ENCODE measurements around the gene UGT1A3. TPM values are rescaled to one million over a fixed set of nuclear protein-coding genes. Genes with fewer than 3 reads are reported as not detected.

The UGT1A3 gene
- total and polyA plus RNA-seq, 3 donors from 2014 or later: not detected

- Histone ChIP-seq H3K4me1 (no peaks in the 10 kb centered on the region), H3K4me3 (no peak overlapping the region), H3K27me3 (no peaks in the 10 kb centered on the region), H3K9me3 (no peaks in the 10 kb centered on the region), H3K27ac (no peak overlapping the region), H3K36me3 (ENCODE audit: low read depth, missing control alignments) (no peaks in the 10 kb centered on the region)
- no peak for TF ChIP-seq POLR2A (IDR thresholded peaks at IDR 0.05)
- TF ChIP-seq CTCF (IDR thresholded peaks at IDR 0.05): no peak
- intact Hi-C loops (cut with DNase I; ENCODE audit: low total_unique reads): no loop called here
- 88 to 90% methylated on average over 14 of the region's 14 CpGs for WGBS, 2 donors
- peak; percentile 7 for DNase-seq
Measured at GRCh38 chr2:233798335-233799086, 69.7 kb downstream of the UGT1A3 start.

- Histone ChIP-seq H3K4me3 (no peak overlapping the region), H3K27ac (no peak overlapping the region)
- WGBS, 2 donors: 61 to 72% methylated on average over 7 of the region's 7 CpGs
Measured at GRCh38 chr2:233799087-233799665, 70.3 kb downstream of the UGT1A3 start.

GRCh38 chr2:233799716-233800115 lies 70.9 kb downstream of the UGT1A3 start:
- intact Hi-C loops (cut with DNase I; ENCODE audit: low total_unique reads): no loop called here
- no peak overlapping the region for H3K27ac ChIP-seq
- H3K9me3 ChIP-seq: no peaks in the 10 kb centered on the region
- no peak for TF ChIP-seq POLR2A (IDR thresholded peaks at IDR 0.05)
- TF ChIP-seq CTCF (IDR thresholded peaks at IDR 0.05): no peak
- no peaks in the 10 kb centered on the region for H3K27me3 ChIP-seq
- H3K4me3 ChIP-seq: no peak overlapping the region
- 59 to 67% methylated on average over 3 to 5 of the region's 5 CpGs for WGBS, 2 donors
- no peaks in the 10 kb centered on the region for H3K4me1 ChIP-seq
- H3K36me3 ChIP-seq (ENCODE audit: low read depth, missing control alignments): no peaks in the 10 kb centered on the region
- no peak for DNase-seq

More at GRCh38 chr2:233799087-233799665, 70.3 kb downstream of the UGT1A3 start:
- Histone ChIP-seq H3K9me3 (no peaks in the 10 kb centered on the region), H3K27me3 (no peaks in the 10 kb centered on the region), H3K36me3 (ENCODE audit: low read depth, missing control alignments) (no peaks in the 10 kb centered on the region), H3K4me1 (no peaks in the 10 kb centered on the region)
- peak; percentile 4 for DNase-seq
- no peak for TF ChIP-seq POLR2A (IDR thresholded peaks at IDR 0.05)
- no peak for TF ChIP-seq CTCF (IDR thresholded peaks at IDR 0.05)
- intact Hi-C loops (cut with DNase I; ENCODE audit: low total_unique reads): no loop called here

- H3K36me3 ChIP-seq (ENCODE audit: low read depth, missing control alignments): no peaks in the 10 kb centered on the region
- H3K9me3 ChIP-seq: no peaks in the 10 kb centered on the region
- TF ChIP-seq CTCF (IDR thresholded peaks at IDR 0.05) (no peak), POLR2A (IDR thresholded peaks at IDR 0.05) (no peak)
- 82 to 91% methylated on average over 7 of the region's 7 CpGs for WGBS, 2 donors
- H3K27me3 ChIP-seq: no peaks in the 10 kb centered on the region
- peak; percentile 4 for DNase-seq
- intact Hi-C loops (cut with DNase I; ENCODE audit: low total_unique reads): no loop called here
- no peaks in the 10 kb centered on the region for H3K4me1 ChIP-seq
- H3K4me3 ChIP-seq: no peak overlapping the region
- no peak overlapping the region for H3K27ac ChIP-seq
Measured at GRCh38 chr2:233800208-233800607, 71.4 kb downstream of the UGT1A3 start.
